Sigmoid colon (tissue), 7 donors: ENCODE measurements around the gene SIRT3. TPM values are rescaled to one million over a fixed set of nuclear protein-coding genes. Genes with fewer than 3 reads are reported as not detected.
A peak's percentile ranks its signal among the peaks of the same experiment; 100 is the strongest.

Experiments used
- DNase-seq: peaks from one replicate; pipeline ENCODE4 v3.0.0-alpha.2; 2019
- H3K27ac ChIP-seq, 4 donors: fragments of 200-600 bp; sonication (generic); one replicate each; pipeline ENCODE4 v1.5.1; 2016 to 2019; ENCODE audit warnings: mild to moderate bottlenecking in 1 of 4
- H3K27me3 ChIP-seq, 3 donors: fragments of 200-600 bp; sonication (generic); one replicate each; pipeline ENCODE4 v1.5.1; 2019; ENCODE audit warnings: mild to moderate bottlenecking in 1 of 3
- H3K36me3 ChIP-seq, 4 donors: fragments of 200-600 bp; sonication (generic); one replicate each; pipeline ENCODE4 v1.5.1; 2016 to 2019
- H3K4me1 ChIP-seq, 4 donors: fragments of 200-600 bp; sonication (generic); one replicate each; pipeline ENCODE4 v1.5.1; 2017 to 2019
- H3K4me3 ChIP-seq, 4 donors: fragments of 200-600 bp; sonication (generic); one replicate each; pipeline ENCODE4 v1.5.1; 2017 to 2019; ENCODE audit warnings: mild to moderate bottlenecking in 2 of 4, moderate library complexity in 1 of 4
- H3K9me3 ChIP-seq, 4 donors: fragments of 200-600 bp in 3 of 4; sonication (generic) in 3 of 4; one replicate each; pipeline versions ENCODE4 v1.5.1 to v1.6.1; 2013 to 2019
- CTCF ChIP-seq, 4 experiments: fragments of 450-650 bp in 3 of 4; fragments of 200-600 bp in 1 of 4; IDR thresholded peaks; one replicate each; pipeline ENCODE4 v1.5.1; 2016 to 2019; ENCODE audit warnings: antibody characterized with exemption in 4 of 4, mild to moderate bottlenecking in 3 of 4, moderate library complexity in 2 of 4
- EP300 ChIP-seq, 4 donors: sonication (generic); formaldehyde crosslinking; IDR thresholded peaks; one replicate each; pipeline ENCODE4 v1.6.1; 2017; ENCODE audit warnings: antibody characterized with exemption in 4 of 4
- POLR2A ChIP-seq, 2 donors: fragments of 450-650 bp; IDR thresholded peaks; one replicate each; pipeline ENCODE4 v1.6.1; 2016; ENCODE audit warnings: antibody characterized with exemption in 2 of 2, mild to moderate bottlenecking in 2 of 2, moderate library complexity in 2 of 2
- POLR2AphosphoS5 ChIP-seq, 4 donors: sonication (generic); formaldehyde crosslinking; IDR thresholded peaks; one replicate each; pipeline ENCODE4 v1.6.1; 2017; ENCODE audit warnings: antibody characterized with exemption in 4 of 4
- WGBS, 2 donors: extraction: QIAGEN DNeasy Blood & Tissue Kit; methylation state at CpG; one replicate each; pipeline ENCODE4 v1.1.7; 2013; 5-methylcytosine and 5-hydroxymethylcytosine counted together
- intact Hi-C: fragments of 100-400 bp; cut with DNase I; formaldehyde crosslinking; loops from one replicate; pipeline ENCODE4 v1.15.1; 2023
- polyA plus RNA-seq, 3 donors: library from polyadenylated mRNA; stranded (reverse); fragments of 200-250 nt; gene quantifications; one replicate each; pipeline ENCODE4 v1.2.3, GENCODE V29; 2013
- total RNA-seq, 4 donors: library from RNA; depleted of rRNA; stranded (reverse); fragments of >200 nt; gene quantifications; one replicate each; pipeline ENCODE4 v1.1.0, GENCODE V29; 2016
- donor health status: healthy with polysubstance abuse.
- donor health status: Bipolar disorder and iron deficiency.
- donor health status: healthy.

The SIRT3 gene
- total and polyA plus RNA-seq, 7 donors = 6.4 to 21.0 (median 12.2) TPM

- peak within 1 kb of the TSS; percentile 94 to 99 (median 95) for H3K27ac ChIP-seq
- H3K9me3 ChIP-seq = no peaks in the 10 kb centered on the region
- H3K4me1 ChIP-seq = peaks cover 0 to 30% (median 25%) of the 10 kb centered on the region in 4 donors
- H3K36me3 ChIP-seq = peaks cover 0 to 36% (median 2%) of the 10 kb centered on the region in 4 donors
- 1% methylated on average over 62 of the region's 62 CpGs for WGBS, 2 donors
- intact Hi-C loops = loop anchor here (1.0 to 10.0 kb wide), 4 partner anchors 30 to 298 kb away; partner anchors contain the start of genes BET1L, HRAS, IFITM2 and LRRC56
- TF ChIP-seq POLR2AphosphoS5 (IDR thresholded peaks at IDR 0.05) (peak; percentile 37 to 80 (median 76)), CTCF (IDR thresholded peaks at IDR 0.05) (peak in 1 of 4 experiments; percentile 8), EP300 (IDR thresholded peaks at IDR 0.05) (no peak), POLR2A (IDR thresholded peaks at IDR 0.05) (peak; percentile 6 to 32)
- H3K4me3 ChIP-seq = peak within 1 kb of the TSS; percentile 83 to 96 (median 87)
- H3K27me3 ChIP-seq = no peaks in the 10 kb centered on the region
- peak; percentile 90 for DNase-seq
These were observed 929 bp upstream of the SIRT3 start, which contains the start of gene PSMD13 for GRCh38 chr11:236774-237767. PSMD13 (plus strand) TSS chr11:236976; CDS start chr11:237050, 74 bp downstream.

GRCh38 chr11:235609-235996 lies 539 bp downstream of the SIRT3 start:
- intact Hi-C loops = loop anchor here (5.0 to 10.0 kb wide), 2 partner anchors 72 to 299 kb away; partner anchors contain the start of genes HRAS, IFITM2 and LRRC56
- Histone ChIP-seq H3K27ac (peak overlapping the region; percentile 94 to 99 (median 95)), H3K36me3 (peaks cover 0 to 30% (median 0%) of the 10 kb centered on the region in 4 donors), H3K4me1 (peaks cover 0 to 30% (median 25%) of the 10 kb centered on the region in 4 donors), H3K9me3 (no peaks in the 10 kb centered on the region), H3K27me3 (no peaks in the 10 kb centered on the region), H3K4me3 (peak overlapping the region; percentile 83 to 96 (median 87))
- DNase-seq = peak; percentile 2
- 1 to 5% methylated on average over 13 of the region's 13 CpGs for WGBS, 2 donors
- TF ChIP-seq POLR2AphosphoS5 (IDR thresholded peaks at IDR 0.05) (no peak), CTCF (IDR thresholded peaks at IDR 0.05) (no peak), POLR2A (IDR thresholded peaks at IDR 0.05) (no peak), EP300 (IDR thresholded peaks at IDR 0.05) (no peak)

GRCh38 chr11:235180-235579 lies 962 bp downstream of the SIRT3 start:
- H3K4me1 ChIP-seq = peaks cover 0 to 30% (median 25%) of the 10 kb centered on the region in 4 donors
- peak overlapping the region; percentile 94 to 99 (median 95) for H3K27ac ChIP-seq
- TF ChIP-seq CTCF (IDR thresholded peaks at IDR 0.05) (no peak), POLR2A (IDR thresholded peaks at IDR 0.05) (no peak), EP300 (IDR thresholded peaks at IDR 0.05) (no peak), POLR2AphosphoS5 (IDR thresholded peaks at IDR 0.05) (no peak)
- intact Hi-C loops = loop anchor here (5.0 to 10.0 kb wide), 2 partner anchors 72 to 300 kb away; partner anchors contain the start of genes HRAS, IFITM2 and LRRC56
- 66 to 77% methylated on average over 8 of the region's 8 CpGs for WGBS, 2 donors
- H3K36me3 ChIP-seq = peaks cover 0 to 26% (median 0%) of the 10 kb centered on the region in 4 donors
- H3K27me3 ChIP-seq = no peaks in the 10 kb centered on the region
- no peaks in the 10 kb centered on the region for H3K9me3 ChIP-seq
- H3K4me3 ChIP-seq = peak overlapping the region; percentile 83 to 96 (median 87)
- DNase-seq = peak; percentile 61

- Histone ChIP-seq H3K36me3 (peaks cover 0 to 19% (median 0%) of the 10 kb centered on the region in 4 donors), H3K4me1 (peaks cover 0 to 23% (median 17%) of the 10 kb centered on the region in 4 donors), H3K27ac (no peak overlapping the region), H3K27me3 (no peaks in the 10 kb centered on the region), H3K4me3 (no peak overlapping the region), H3K9me3 (no peaks in the 10 kb centered on the region)
- intact Hi-C loops = loop anchor here (10.0 kb wide), 1 partner anchor 302 kb away; the partner anchor contains the start of genes HRAS and LRRC56
- WGBS, 2 donors = 95 to 96% methylated on average over 20 of the region's 20 CpGs
- peak; percentile 32 for DNase-seq
- TF ChIP-seq CTCF (IDR thresholded peaks at IDR 0.05) (no peak), EP300 (IDR thresholded peaks at IDR 0.05) (no peak), POLR2AphosphoS5 (IDR thresholded peaks at IDR 0.05) (no peak), POLR2A (IDR thresholded peaks at IDR 0.05) (no peak)
These were observed 3.2 kb downstream of the SIRT3 start for GRCh38 chr11:232783-233565.
